ENCODE measurements around the gene DNAAF8. TPM values are rescaled to one million over a fixed set of nuclear protein-coding genes. Genes with fewer than 3 reads are reported as not detected.
A peak's percentile ranks its signal among the peaks of the same experiment; 100 is the strongest.

Gene DNAAF8
- total RNA-seq, 1 experiment from 2014 or later, result 0.39 TPM

DNA sequence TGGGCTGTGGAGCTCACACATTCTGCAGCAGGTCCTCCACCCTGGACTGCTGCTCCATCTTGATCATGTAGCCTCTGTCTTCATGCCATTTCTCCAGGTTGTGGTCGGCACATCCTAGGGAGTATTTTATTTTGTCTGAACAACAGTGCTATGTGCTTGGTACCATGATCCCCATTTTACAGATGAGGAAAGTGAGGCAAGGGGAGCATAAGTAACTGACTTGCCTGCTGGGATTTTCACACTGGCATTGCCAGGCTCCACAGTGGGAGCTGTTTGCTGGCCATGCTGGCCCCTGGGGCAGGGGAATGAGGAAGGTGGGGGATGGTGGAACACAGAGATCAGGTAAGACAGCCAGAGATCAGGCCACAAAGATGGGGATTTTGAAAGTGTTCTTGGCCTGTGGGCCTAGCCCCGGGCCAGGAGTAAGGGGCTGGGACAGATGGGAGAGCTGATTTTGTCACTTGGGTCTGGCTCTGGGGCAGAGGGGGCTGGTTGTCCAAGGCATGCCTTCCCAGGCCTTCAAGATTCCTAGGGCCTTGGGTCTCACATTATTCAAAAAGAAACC is 41.9 kb downstream of the DNAAF8 start:
- Mint-ChIP-seq H3K36me3 (ENCODE audit: insufficient read depth in 1 of 3, low read depth in 3 of 3) (no peaks in the 10 kb centered on the region), H3K4me3 (no peak overlapping the region), H3K4me1 (no peaks in the 10 kb centered on the region), H3K27ac (peak overlapping the region in 1 of 3 experiments; percentile 17; a peak in 1 of 7 replicates), H3K27me3 (ENCODE audit: low read depth) (no peaks in the 10 kb centered on the region; the same call in none of the 2 replicates), H3K9me3 (no peaks in the 10 kb centered on the region; a peak in 1 of 5 replicates)
- Histone ChIP-seq H3K4ac (ENCODE audit: low read depth, low read length) (no peak overlapping the region), H2BK5ac (ENCODE audit: insufficient read length, low read length) (no peak overlapping the region), H3K79me1 (ENCODE audit: insufficient read depth, low read depth, low read length, poor library complexity, severe bottlenecking) (no peaks in the 10 kb centered on the region), H4K20me1 (ENCODE audit: control insufficient read depth, insufficient read depth, insufficient read length) (no peaks in the 10 kb centered on the region), H4K91ac (ENCODE audit: insufficient read length, low read depth, low read length) (no peak overlapping the region), H4K5ac (ENCODE audit: insufficient read length, low read depth, low read length) (no peak overlapping the region), H3K18ac (ENCODE audit: insufficient read length, low read depth, low read length) (no peak overlapping the region), H3K4me1 (ENCODE audit: insufficient read depth, low read length) (no peaks in the 10 kb centered on the region), H3K79me2 (ENCODE audit: insufficient read depth, low read length) (no peaks in the 10 kb centered on the region), H3T11ph (ENCODE audit: low read length) (no peak overlapping the region), H4K8ac (replicated peaks; ENCODE audit: insufficient read length, low read depth, low read length) (no peak overlapping the region), H3K4me2 (ENCODE audit: insufficient read depth, insufficient read length, low read length) (no peak overlapping the region), H3K27me3 (ENCODE audit: insufficient read depth, low read length) (no peaks in the 10 kb centered on the region), H3K27ac (ENCODE audit: insufficient read length, low read depth, low read length) (no peak overlapping the region), H3K9ac (ENCODE audit: extremely low read depth, insufficient read length, low read length) (no peak overlapping the region), H2BK12ac (ENCODE audit: insufficient read length, low read depth, low read length) (no peak overlapping the region), H2AK5ac (ENCODE audit: insufficient read length, low read length) (no peak overlapping the region), H2BK20ac (ENCODE audit: low read depth, low read length, poor library complexity, severe bottlenecking) (no peak overlapping the region), H3K9me3 (ENCODE audit: control insufficient read depth, low read depth, low read length) (no peaks in the 10 kb centered on the region), H3K14ac (ENCODE audit: insufficient read depth, low read length) (no peak overlapping the region; the same call in 1 of the 2 replicates), H3K56ac (ENCODE audit: insufficient read length, low read depth, low read length) (no peak overlapping the region), H2AFZ (ENCODE audit: low read length) (no peak overlapping the region), H2BK15ac (ENCODE audit: low read depth, low read length) (no peak overlapping the region), H3K23ac (ENCODE audit: insufficient read length, low read depth, low read length) (no peak overlapping the region), H2BK120ac (ENCODE audit: low read depth, low read length, poor library complexity, severe bottlenecking) (no peak overlapping the region), H3K23me2 (ENCODE audit: insufficient read length, low read depth, low read length, poor library complexity, severe bottlenecking) (no peaks in the 10 kb centered on the region)
- DNase-seq, result no peak
- TF ChIP-seq, protein P1, sequence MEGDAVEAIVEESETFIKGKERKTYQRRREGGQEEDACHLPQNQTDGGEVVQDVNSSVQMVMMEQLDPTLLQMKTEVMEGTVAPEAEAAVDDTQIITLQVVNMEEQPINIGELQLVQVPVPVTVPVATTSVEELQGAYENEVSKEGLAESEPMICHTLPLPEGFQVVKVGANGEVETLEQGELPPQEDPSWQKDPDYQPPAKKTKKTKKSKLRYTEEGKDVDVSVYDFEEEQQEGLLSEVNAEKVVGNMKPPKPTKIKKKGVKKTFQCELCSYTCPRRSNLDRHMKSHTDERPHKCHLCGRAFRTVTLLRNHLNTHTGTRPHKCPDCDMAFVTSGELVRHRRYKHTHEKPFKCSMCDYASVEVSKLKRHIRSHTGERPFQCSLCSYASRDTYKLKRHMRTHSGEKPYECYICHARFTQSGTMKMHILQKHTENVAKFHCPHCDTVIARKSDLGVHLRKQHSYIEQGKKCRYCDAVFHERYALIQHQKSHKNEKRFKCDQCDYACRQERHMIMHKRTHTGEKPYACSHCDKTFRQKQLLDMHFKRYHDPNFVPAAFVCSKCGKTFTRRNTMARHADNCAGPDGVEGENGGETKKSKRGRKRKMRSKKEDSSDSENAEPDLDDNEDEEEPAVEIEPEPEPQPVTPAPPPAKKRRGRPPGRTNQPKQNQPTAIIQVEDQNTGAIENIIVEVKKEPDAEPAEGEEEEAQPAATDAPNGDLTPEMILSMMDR (conservative IDR thresholded peaks at IDR 0.05), result no peak
- WGBS (ENCODE audit: extremely low coverage, insufficient read length, low lambda C conversion rate), result no CpG with 5 or more reads among the region's 2 CpGs
